ENCODE measurements around the gene RPL10A. TPM values are rescaled to one million over a fixed set of nuclear protein-coding genes. Genes with fewer than 3 reads are reported as not detected.
"Not testable (repeated sequence)": the region's sequence is repeated elsewhere in the genome, so short reads cannot be mapped to it uniquely, and the experiment has no call there.

The RPL10A gene
- 1,537 TPM for total RNA-seq

- peak; percentile 92 for DNase-seq
Measured at GRCh38 chr6:35468181-35468979, at the start of gene RPL10A. Gene RPL10A, plus strand, starts transcription at chr6:35468401. Its CDS starts 34 bp downstream, at chr6:35468435.

- DNase-seq = no peak
Measured at GRCh38 chr6:35419417-35419816, 48.8 kb upstream of the RPL10A start.

GRCh38 chr6:35419961-35420360 is 48.2 kb upstream of the RPL10A start:
- no peak for DNase-seq

GRCh38 chr6:35425284-35425683 is 42.9 kb upstream of the RPL10A start:
- DNase-seq = no peak

GRCh38 chr6:35426074-35426473 is 42.1 kb upstream of the RPL10A start:
- no peak for DNase-seq

- no peak for DNase-seq
Measured at GRCh38 chr6:35427435-35427834, 40.8 kb upstream of the RPL10A start.

GRCh38 chr6:35427851-35428321 is 40.3 kb upstream of the RPL10A start:
- DNase-seq = no peak

GRCh38 chr6:35428421-35429149 is 39.6 kb upstream of the RPL10A start:
- no peak for DNase-seq

GRCh38 chr6:35429463-35429862 is 38.7 kb upstream of the RPL10A start:
- no peak for DNase-seq

GRCh38 chr6:35432291-35432690 is 35.9 kb upstream of the RPL10A start:
- no peak for DNase-seq

GRCh38 chr6:35432702-35433101 is 35.5 kb upstream of the RPL10A start:
- not testable (repeated sequence) for DNase-seq

GRCh38 chr6:35435074-35435837 is 32.9 kb upstream of the RPL10A start:
- no peak for DNase-seq

GRCh38 chr6:35436071-35436857 is 31.9 kb upstream of the RPL10A start:
- no peak for DNase-seq

- DNase-seq = not testable (repeated sequence)
Measured at GRCh38 chr6:35438378-35439065, 29.7 kb upstream of the RPL10A start.

- no peak for DNase-seq
Measured at GRCh38 chr6:35439308-35439707, 28.9 kb upstream of the RPL10A start.

- DNase-seq = no peak
Measured at GRCh38 chr6:35441205-35441604, 27.0 kb upstream of the RPL10A start.

GRCh38 chr6:35441642-35442041 is 26.6 kb upstream of the RPL10A start:
- no peak for DNase-seq

- no peak for DNase-seq
Measured at GRCh38 chr6:35442693-35443092, 25.5 kb upstream of the RPL10A start.

GRCh38 chr6:35443341-35444030 is 24.7 kb upstream of the RPL10A start:
- no peak for DNase-seq

- DNase-seq = no peak
Measured at GRCh38 chr6:35445691-35446090, 22.5 kb upstream of the RPL10A start.

GRCh38 chr6:35448191-35448590 is 20.0 kb upstream of the RPL10A start:
- DNase-seq = no peak

All from occipital lobe (tissue), 2 donors.